IMR-90 (cell line): ENCODE results near the gene STARD6.

Source experiments
- BHLHE40 ChIP-seq: fragments of 150-350 bp; IDR thresholded peaks from 2 replicates; pipeline ENCODE4 v1.6.1; 2016; ENCODE audit warnings: mild to moderate bottlenecking, low read depth, low read length
- CEBPB ChIP-seq: IDR thresholded peaks from 2 replicates; pipeline ENCODE4 v1.6.1; 2012; ENCODE audit warnings: low read depth, low read length, improper control_type of control experiment
- CTCF ChIP-seq: conservative IDR thresholded peaks from 2 replicates; pipeline ENCODE4 v1.5.1; 2012; ENCODE audit warnings: mild to moderate bottlenecking, low read depth, low read length, improper control_type of control experiment
- MAFK ChIP-seq: IDR thresholded peaks from 2 replicates; pipeline ENCODE4 v1.6.1; 2012; ENCODE audit warnings: low read depth, low read length, improper control_type of control experiment
- MAZ ChIP-seq: IDR thresholded peaks from 2 replicates; pipeline ENCODE4 v1.6.1; 2012; ENCODE audit warnings: low read depth, mild to moderate bottlenecking, low read length, improper control_type of control experiment, moderate library complexity, borderline replicate concordance
- POLR2A ChIP-seq: IDR thresholded peaks from 2 replicates; pipeline ENCODE4 v1.6.1; 2012; ENCODE audit warnings: mild to moderate bottlenecking, low read depth, low read length
- RAD21 ChIP-seq: IDR thresholded peaks from 2 replicates; pipeline ENCODE4 v1.6.1; 2012; ENCODE audit warnings: low read length, improper control_type of control experiment
- RCOR1 ChIP-seq: IDR thresholded peaks from 2 replicates; pipeline ENCODE4 v1.6.1; 2012; ENCODE audit warnings: mild to moderate bottlenecking, low read length, improper control_type of control experiment; ENCODE audit not compliant: insufficient replicate concordance
- RFX5 ChIP-seq: IDR thresholded peaks from 2 replicates; pipeline ENCODE4 v1.8.0; 2012; ENCODE audit warnings: low read depth, mild to moderate bottlenecking, low read length, moderate library complexity
- SMC3 ChIP-seq: fragments of 150-350 bp; IDR thresholded peaks from 2 replicates; pipeline ENCODE4 v1.6.1; 2016; ENCODE audit warnings: low read depth, mild to moderate bottlenecking, antibody characterized with exemption, low read length, moderate library complexity
- USF2 ChIP-seq: fragments of 150-350 bp; IDR thresholded peaks from 2 replicates; pipeline ENCODE4 v1.6.1; 2017; ENCODE audit warnings: mild to moderate bottlenecking, antibody characterized with exemption, low read length, low read depth

GRCh38 chr18:54284981-54285785 lies 72.5 kb downstream of the STARD6 start:
- no peak for TF ChIP-seq POLR2A
- TF ChIP-seq RFX5, result no peak
- TF ChIP-seq MAZ, result no peak
- TF ChIP-seq RAD21, result no peak
- no peak for TF ChIP-seq CTCF
- no peak for TF ChIP-seq USF2
- no peak for TF ChIP-seq CEBPB
- no peak for TF ChIP-seq SMC3
- TF ChIP-seq MAFK, result no peak
- peak; percentile 33; the same call in 1 of the 2 replicates for TF ChIP-seq BHLHE40
- no peak for TF ChIP-seq RCOR1
